GM20000 (cell line): Measurements from ENCODE around the gene CD86.

ENCODE experiments used
- DNase-seq: peaks from one replicate; pipeline ENCODE4 v3.0.0; 2012; ENCODE audit warnings: low spot score
- TF ChIP-seq, protein P1 (sequence below): IDR thresholded peaks from 2 replicates; pipeline ENCODE4 v1.5.1; 2012; ENCODE audit warnings: mild to moderate bottlenecking, control low read depth; ENCODE audit errors: extremely low read depth, missing control alignments

The CD86 gene

DNA sequence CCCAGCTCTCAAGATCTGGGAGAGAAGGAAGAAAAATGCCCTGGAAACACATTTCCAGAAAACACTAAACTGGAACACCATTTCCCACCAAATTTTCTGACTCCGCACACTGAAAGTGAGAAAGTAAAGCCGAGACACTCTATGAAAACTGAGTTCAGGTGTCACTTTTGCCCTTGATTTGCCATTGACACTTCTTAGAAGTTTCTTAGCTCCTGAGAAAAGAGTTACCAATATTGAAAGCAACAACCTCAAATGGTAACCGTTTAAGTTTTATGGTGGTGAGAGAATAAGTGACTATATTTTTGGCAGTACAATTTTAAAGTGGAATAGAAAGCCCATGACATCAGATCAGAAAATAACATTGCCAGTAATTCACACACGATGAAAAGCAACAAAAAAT lies 39.0 kb downstream of the CD86 start:
- TF ChIP-seq, protein P1, sequence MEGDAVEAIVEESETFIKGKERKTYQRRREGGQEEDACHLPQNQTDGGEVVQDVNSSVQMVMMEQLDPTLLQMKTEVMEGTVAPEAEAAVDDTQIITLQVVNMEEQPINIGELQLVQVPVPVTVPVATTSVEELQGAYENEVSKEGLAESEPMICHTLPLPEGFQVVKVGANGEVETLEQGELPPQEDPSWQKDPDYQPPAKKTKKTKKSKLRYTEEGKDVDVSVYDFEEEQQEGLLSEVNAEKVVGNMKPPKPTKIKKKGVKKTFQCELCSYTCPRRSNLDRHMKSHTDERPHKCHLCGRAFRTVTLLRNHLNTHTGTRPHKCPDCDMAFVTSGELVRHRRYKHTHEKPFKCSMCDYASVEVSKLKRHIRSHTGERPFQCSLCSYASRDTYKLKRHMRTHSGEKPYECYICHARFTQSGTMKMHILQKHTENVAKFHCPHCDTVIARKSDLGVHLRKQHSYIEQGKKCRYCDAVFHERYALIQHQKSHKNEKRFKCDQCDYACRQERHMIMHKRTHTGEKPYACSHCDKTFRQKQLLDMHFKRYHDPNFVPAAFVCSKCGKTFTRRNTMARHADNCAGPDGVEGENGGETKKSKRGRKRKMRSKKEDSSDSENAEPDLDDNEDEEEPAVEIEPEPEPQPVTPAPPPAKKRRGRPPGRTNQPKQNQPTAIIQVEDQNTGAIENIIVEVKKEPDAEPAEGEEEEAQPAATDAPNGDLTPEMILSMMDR = no peak

DNA sequence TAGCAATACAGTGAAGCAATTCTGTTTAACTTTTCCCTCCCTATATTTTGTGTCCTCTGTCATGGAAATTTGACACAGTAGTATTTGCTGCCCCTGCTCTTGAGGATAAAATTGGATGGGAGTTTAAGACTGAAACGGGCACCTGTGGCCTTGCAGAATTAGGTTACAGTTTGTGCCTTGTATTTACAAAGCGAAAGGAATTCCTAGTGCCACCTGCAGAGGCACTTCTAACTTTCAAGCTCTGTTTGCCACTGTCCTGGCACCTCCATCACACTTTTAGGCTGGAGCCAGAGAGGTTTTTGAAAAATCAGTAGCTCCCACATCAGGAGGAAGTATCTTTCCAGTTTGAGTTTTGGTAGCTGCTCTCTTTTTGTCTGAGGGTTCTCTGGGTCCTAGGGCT lies 39.5 kb downstream of the CD86 start:
- TF ChIP-seq, protein P1 = no peak
- DNase-seq = no peak

More for the DNA sequence above, 39.0 kb downstream of the CD86 start:
- peak; percentile 37 for DNase-seq

DNA sequence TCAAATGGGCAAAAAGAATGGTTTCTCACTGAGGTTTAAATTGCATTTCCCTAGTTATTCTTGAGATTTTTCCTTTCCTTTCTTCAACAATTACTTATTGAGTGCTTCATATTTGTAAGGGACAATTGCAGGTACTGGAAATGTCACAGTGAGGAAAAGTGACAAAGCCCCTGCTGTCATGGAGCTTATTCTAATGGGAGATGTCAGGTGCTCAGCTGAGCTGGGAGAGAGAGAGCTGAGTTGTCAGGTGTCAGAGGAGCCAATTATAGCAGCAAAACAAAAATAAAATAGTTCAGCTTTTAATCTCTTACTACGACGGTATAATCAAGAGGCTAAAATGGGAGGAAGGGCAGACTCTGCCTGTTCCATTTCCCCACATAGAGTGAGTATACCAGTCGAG lies 42.0 kb downstream of the CD86 start:
- TF ChIP-seq, protein P1 = no peak
- no peak for DNase-seq

DNA sequence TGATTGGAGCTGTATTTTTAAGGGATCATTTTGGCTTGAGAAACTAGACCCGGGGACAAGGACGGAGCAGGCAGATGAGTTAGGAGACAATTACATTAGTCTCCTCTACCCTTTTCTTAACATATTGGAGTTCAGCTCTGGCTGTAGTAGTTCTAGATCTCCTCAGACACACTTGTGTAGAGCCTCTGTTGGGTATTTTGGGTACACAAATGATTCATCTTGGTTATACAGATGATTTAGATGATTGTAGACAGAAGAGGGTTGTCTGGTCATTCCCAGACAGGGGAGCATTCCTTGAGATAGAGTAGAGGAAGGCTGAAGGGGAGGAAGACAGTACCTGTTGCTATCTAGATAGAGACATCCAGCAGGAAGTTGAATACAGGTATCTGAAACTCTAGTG lies 43.4 kb downstream of the CD86 start:
- DNase-seq = no peak
- TF ChIP-seq, protein P1 = no peak

DNA sequence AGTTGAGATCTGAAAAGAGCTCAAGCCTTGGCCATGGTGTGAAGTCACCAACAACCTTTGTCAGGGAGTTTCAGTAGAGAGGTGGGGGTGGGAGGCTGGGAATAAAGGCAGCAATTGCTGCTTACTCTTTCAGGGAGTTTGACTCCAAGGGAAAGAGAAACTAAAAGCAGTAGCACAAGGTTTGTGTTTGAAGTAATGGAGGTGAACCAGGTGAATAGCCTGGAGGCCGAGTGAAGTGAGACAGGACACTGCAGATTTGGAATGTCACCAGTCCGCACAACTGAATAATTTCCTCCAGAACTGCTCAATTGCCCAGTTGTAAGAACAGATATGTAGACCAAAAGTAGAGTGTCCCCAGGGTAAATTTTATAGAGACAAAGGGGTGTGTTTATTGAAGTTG lies 44.1 kb downstream of the CD86 start:
- DNase-seq = no peak
- TF ChIP-seq, protein P1 = no peak

DNA sequence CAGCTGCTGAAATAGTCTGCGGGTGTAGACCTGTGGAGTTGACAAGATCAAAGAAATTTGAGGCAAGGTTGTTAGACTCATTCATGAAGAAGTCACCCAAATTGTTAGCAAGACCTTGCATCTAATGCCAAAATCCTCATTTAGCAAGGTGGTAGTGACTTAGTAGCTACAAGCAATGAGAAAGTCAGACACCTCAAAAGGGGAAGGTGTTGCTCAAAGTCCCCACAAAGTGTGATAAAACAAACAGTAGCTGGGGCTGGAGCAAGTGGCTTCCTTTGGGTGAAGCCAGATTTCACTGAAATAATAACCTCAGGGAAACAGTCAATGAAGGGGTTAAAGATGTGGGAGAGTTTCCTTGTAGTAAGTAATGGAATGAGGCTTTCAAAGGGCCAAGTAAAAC lies 44.9 kb downstream of the CD86 start:
- TF ChIP-seq, protein P1 = no peak
- no peak for DNase-seq

DNA sequence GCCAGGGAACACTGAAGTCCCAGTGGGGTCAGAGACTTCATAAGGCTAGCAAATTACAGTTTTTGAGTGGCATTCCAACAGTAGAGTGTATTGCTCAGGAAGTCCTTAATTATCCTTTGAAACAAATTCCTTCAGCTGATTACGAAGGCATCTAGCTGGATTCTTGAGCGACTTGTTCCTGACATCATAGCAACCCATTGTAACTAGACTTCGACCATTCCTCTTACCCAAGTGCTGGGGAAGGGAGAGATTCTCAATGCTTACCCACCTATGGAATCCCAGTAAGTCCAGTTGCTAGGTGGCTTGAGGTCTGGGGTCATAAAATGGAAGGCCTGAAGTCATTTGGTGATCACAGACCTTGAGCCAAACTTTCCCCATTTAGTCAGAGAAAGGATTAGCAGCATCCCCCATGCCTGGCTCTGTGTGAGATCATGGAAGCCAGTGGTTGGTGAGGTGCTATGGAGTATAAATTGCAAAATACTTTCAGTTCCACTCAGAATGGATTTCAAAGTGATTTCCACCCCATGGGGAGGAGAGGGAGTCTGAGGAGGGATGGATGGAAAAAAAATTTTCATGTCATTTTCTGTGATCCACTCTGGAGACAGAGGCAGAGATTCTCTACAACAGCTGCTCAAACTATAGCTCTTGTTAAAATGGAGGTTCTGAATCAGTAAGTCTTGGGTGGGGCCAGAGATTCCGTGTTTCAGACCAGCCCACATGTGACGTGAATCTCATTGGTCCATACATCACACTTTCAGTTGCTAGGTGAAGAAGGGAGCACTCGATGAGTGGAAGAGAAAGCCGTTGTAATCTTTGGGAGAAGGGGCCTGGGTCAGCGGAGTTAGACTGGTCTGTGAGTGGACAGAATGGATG lies 45.7 kb downstream of the CD86 start:
- no peak for DNase-seq
- TF ChIP-seq, protein P1 = no peak
